ENCODE results near the gene ABCA12. TPM values are rescaled to one million over a fixed set of nuclear protein-coding genes. Genes with fewer than 3 reads are reported as not detected.

The ABCA12 gene
- total and polyA plus RNA-seq, 2 donors (not counting 1 experiment from before 2014, with no cell fraction given): under 0.01 to 0.01 TPM

DNA sequence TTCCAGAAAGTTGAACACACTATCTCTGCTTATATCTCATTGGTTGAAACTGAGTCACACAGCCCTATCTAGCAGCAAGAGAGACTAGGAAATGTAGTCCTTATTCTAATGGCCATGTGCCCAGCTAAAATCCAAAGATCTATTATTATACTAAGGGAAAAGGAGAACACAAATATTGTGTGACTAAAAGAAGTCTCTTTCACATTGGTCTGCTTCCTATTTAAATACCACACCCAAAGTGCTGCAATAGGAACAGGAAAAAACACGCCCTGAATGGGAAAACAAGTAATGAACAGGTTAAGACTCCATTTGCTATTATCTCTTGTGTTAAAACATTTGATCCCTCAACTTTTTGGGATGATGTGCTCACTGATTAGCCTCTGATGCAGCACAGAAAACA, 242.2 kb downstream of the ABCA12 start:
- no peaks in the 10 kb centered on the region for H3K79me2 ChIP-seq (ENCODE audit: control insufficient read depth, insufficient read depth, low read length)
- no peak for DNase-seq (ENCODE audit: low read depth in 2 of 2)
- H3K4me3 ChIP-seq (replicated peaks in 1 of 4; ENCODE audit: control extremely low read depth in 1 of 4, insufficient read depth in 1 of 4, low read depth in 3 of 4, low read length in 4 of 4): no peak overlapping the region
- H3K27me3 ChIP-seq (ENCODE audit: control insufficient read depth, insufficient read depth, low read length): no peaks in the 10 kb centered on the region
- TF ChIP-seq, protein P1, sequence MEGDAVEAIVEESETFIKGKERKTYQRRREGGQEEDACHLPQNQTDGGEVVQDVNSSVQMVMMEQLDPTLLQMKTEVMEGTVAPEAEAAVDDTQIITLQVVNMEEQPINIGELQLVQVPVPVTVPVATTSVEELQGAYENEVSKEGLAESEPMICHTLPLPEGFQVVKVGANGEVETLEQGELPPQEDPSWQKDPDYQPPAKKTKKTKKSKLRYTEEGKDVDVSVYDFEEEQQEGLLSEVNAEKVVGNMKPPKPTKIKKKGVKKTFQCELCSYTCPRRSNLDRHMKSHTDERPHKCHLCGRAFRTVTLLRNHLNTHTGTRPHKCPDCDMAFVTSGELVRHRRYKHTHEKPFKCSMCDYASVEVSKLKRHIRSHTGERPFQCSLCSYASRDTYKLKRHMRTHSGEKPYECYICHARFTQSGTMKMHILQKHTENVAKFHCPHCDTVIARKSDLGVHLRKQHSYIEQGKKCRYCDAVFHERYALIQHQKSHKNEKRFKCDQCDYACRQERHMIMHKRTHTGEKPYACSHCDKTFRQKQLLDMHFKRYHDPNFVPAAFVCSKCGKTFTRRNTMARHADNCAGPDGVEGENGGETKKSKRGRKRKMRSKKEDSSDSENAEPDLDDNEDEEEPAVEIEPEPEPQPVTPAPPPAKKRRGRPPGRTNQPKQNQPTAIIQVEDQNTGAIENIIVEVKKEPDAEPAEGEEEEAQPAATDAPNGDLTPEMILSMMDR (conservative IDR thresholded peaks at IDR 0.05 in 1 of 2, IDR thresholded peaks at IDR 0.05 in 1 of 2; ENCODE audit: low read depth in 1 of 2, low read length in 2 of 2): no peak
- TF ChIP-seq EZH2 (IDR thresholded peaks at IDR 0.05; ENCODE audit: low read length, missing control alignments): no peak
- no peak overlapping the region for H3K9ac ChIP-seq (ENCODE audit: insufficient read depth, low read length)
- no peaks in the 10 kb centered on the region for H3K36me3 ChIP-seq (ENCODE audit: control insufficient read depth, insufficient read depth, low read length)
- H3K4me1 ChIP-seq (ENCODE audit: control insufficient read depth, extremely low read depth, insufficient read depth, low read length): no peaks in the 10 kb centered on the region
- H2AFZ ChIP-seq (ENCODE audit: low read length): no peak overlapping the region
- H4K20me1 ChIP-seq (ENCODE audit: control insufficient read depth, extremely low read depth, insufficient read depth, low read length): no peaks in the 10 kb centered on the region
- H3K27ac ChIP-seq (ENCODE audit: insufficient read depth, low read length): no peak overlapping the region
- no peak overlapping the region for H3K4me2 ChIP-seq (ENCODE audit: extremely low read depth, insufficient read depth, low read length)
- H3K9me3 ChIP-seq (ENCODE audit: control insufficient read depth, insufficient read depth, low read depth, low read length): no peaks in the 10 kb centered on the region

DNA sequence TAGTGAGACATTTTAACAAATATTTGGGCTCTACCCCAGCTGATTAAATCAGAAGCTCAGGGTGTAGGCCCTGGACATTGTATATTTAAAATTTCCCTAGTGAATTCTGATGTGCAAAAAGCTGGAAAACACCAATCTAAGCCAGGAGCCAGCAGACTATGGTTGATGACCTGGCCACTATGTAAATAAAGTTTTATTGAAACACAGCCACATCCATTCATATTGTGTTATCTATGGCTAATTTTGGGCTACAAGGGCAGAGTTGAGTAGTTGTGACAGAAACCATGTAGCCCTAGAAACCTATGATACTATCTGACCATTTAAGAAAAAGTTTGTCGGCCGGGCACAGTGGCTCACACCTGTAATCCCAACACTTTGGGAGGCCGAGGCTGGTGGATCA, 243.0 kb downstream of the ABCA12 start:
- Histone ChIP-seq H3K79me2 (ENCODE audit: control insufficient read depth, insufficient read depth, low read length) (no peaks in the 10 kb centered on the region), H3K27me3 (ENCODE audit: control insufficient read depth, insufficient read depth, low read length) (no peaks in the 10 kb centered on the region), H4K20me1 (ENCODE audit: control insufficient read depth, extremely low read depth, insufficient read depth, low read length) (no peaks in the 10 kb centered on the region), H3K4me3 (replicated peaks in 1 of 4; ENCODE audit: control extremely low read depth in 1 of 4, insufficient read depth in 1 of 4, low read depth in 3 of 4, low read length in 4 of 4) (no peak overlapping the region), H3K9me3 (ENCODE audit: control insufficient read depth, insufficient read depth, low read depth, low read length) (no peaks in the 10 kb centered on the region), H3K4me1 (ENCODE audit: control insufficient read depth, extremely low read depth, insufficient read depth, low read length) (no peaks in the 10 kb centered on the region), H3K27ac (ENCODE audit: insufficient read depth, low read length) (no peak overlapping the region), H3K4me2 (ENCODE audit: extremely low read depth, insufficient read depth, low read length) (no peak overlapping the region), H3K9ac (ENCODE audit: insufficient read depth, low read length) (no peak overlapping the region), H2AFZ (ENCODE audit: low read length) (no peak overlapping the region), H3K36me3 (ENCODE audit: control insufficient read depth, insufficient read depth, low read length) (no peaks in the 10 kb centered on the region)
- no peak for TF ChIP-seq EZH2 (IDR thresholded peaks at IDR 0.05; ENCODE audit: low read length, missing control alignments)
- TF ChIP-seq, protein P1 (conservative IDR thresholded peaks at IDR 0.05 in 1 of 2, IDR thresholded peaks at IDR 0.05 in 1 of 2; ENCODE audit: low read depth in 1 of 2, low read length in 2 of 2): no peak
- no peak for DNase-seq (ENCODE audit: low read depth in 2 of 2)

DNA sequence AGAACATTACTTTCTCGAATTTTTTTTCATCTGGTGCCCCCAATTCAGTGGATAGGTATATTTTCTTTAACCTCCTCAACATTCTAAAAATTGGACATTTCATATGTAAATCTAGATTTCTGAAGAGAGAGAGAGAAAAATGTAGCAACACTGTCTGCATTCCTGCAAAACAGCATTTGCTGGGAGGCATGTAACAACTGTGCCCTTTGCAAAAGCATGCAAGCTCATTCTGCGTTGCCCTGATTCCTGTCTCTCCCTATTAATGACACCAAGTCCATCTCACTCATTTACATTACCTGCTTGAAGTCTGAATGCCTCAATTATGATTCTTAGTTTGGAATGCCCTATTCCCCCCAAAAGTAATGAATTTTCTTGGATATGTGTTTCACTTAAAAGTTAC, 249.1 kb downstream of the ABCA12 start:
- no peak overlapping the region for H3K4me2 ChIP-seq (ENCODE audit: extremely low read depth, insufficient read depth, low read length)
- H3K4me3 ChIP-seq (replicated peaks in 1 of 4; ENCODE audit: control extremely low read depth in 1 of 4, insufficient read depth in 1 of 4, low read depth in 3 of 4, low read length in 4 of 4): no peak overlapping the region
- H4K20me1 ChIP-seq (ENCODE audit: control insufficient read depth, extremely low read depth, insufficient read depth, low read length): no peaks in the 10 kb centered on the region
- H3K79me2 ChIP-seq (ENCODE audit: control insufficient read depth, insufficient read depth, low read length): no peaks in the 10 kb centered on the region
- H3K9ac ChIP-seq (ENCODE audit: insufficient read depth, low read length): no peak overlapping the region
- no peak for TF ChIP-seq EZH2 (IDR thresholded peaks at IDR 0.05; ENCODE audit: low read length, missing control alignments)
- TF ChIP-seq, protein P1 (conservative IDR thresholded peaks at IDR 0.05 in 1 of 2, IDR thresholded peaks at IDR 0.05 in 1 of 2; ENCODE audit: low read depth in 1 of 2, low read length in 2 of 2): no peak
- no peak for DNase-seq (ENCODE audit: low read depth in 2 of 2)
- no peaks in the 10 kb centered on the region for H3K9me3 ChIP-seq (ENCODE audit: control insufficient read depth, insufficient read depth, low read depth, low read length)
- H3K27me3 ChIP-seq (ENCODE audit: control insufficient read depth, insufficient read depth, low read length): no peaks in the 10 kb centered on the region
- H2AFZ ChIP-seq (ENCODE audit: low read length): no peak overlapping the region
- no peak overlapping the region for H3K27ac ChIP-seq (ENCODE audit: insufficient read depth, low read length)
- no peaks in the 10 kb centered on the region for H3K4me1 ChIP-seq (ENCODE audit: control insufficient read depth, extremely low read depth, insufficient read depth, low read length)
- no peaks in the 10 kb centered on the region for H3K36me3 ChIP-seq (ENCODE audit: control insufficient read depth, insufficient read depth, low read length)
